ENCODE measurements around the gene TSPO2. TPM values are rescaled to one million over a fixed set of nuclear protein-coding genes. Genes with fewer than 3 reads are reported as not detected.

Gene TSPO2
- total and polyA plus RNA-seq, 9 of the 15 experiments (the other 6 are each of a cell fraction or from before 2014, with no cell fraction given): not detected

GRCh38 chr6:41071501-41071922, 29.2 kb downstream of the TSPO2 start (continued):
- TF ChIP-seq MGA (IDR thresholded peaks at IDR 0.05) (no peak), RHOXF2B (CRISPR knock-in tag; conservative IDR thresholded peaks at IDR 0.05) (no peak), RBBP5 (IDR thresholded peaks at IDR 0.05; ENCODE audit: borderline replicate concordance, insufficient read depth, low read length, poor library complexity, severe bottlenecking) (peak; percentile 36), SMARCC2 (IDR thresholded peaks at IDR 0.05; ENCODE audit: low read depth) (0 out of 2 replicates have a peak, but pooled peaks have one; percentile 24), CGGBP1 (CRISPR knock-in tag; IDR thresholded peaks at IDR 0.05) (peak; percentile 28; the same call in 1 of the 2 replicates), RCOR1 (IDR thresholded peaks at IDR 0.05; ENCODE audit: borderline replicate concordance in 1 of 2, low read depth in 2 of 2, low read length in 2 of 2) (0 out of 4 replicates have a peak, but pooled peaks of 1 of the 2 experiments have one; percentile 15), BCLAF1 (IDR thresholded peaks at IDR 0.05; ENCODE audit: borderline replicate concordance in 1 of 2, control insufficient read depth in 1 of 2, low read depth in 2 of 2, low read length in 1 of 2) (0 out of 4 replicates have a peak, but pooled peaks of 1 of the 2 experiments have one; percentile 50), YY1 (IDR thresholded peaks at IDR 0.05; ENCODE audit: borderline replicate concordance in 1 of 3, control insufficient read depth in 1 of 3, extremely low read depth in 1 of 3, insufficient read depth in 3 of 3, insufficient read length in 1 of 3, insufficient replicate concordance in 2 of 3, low read depth in 1 of 3, low read length in 2 of 3) (peak in 2 of 3 experiments; percentile 67 to 79)
- TF ChIP-seq, protein P1, sequence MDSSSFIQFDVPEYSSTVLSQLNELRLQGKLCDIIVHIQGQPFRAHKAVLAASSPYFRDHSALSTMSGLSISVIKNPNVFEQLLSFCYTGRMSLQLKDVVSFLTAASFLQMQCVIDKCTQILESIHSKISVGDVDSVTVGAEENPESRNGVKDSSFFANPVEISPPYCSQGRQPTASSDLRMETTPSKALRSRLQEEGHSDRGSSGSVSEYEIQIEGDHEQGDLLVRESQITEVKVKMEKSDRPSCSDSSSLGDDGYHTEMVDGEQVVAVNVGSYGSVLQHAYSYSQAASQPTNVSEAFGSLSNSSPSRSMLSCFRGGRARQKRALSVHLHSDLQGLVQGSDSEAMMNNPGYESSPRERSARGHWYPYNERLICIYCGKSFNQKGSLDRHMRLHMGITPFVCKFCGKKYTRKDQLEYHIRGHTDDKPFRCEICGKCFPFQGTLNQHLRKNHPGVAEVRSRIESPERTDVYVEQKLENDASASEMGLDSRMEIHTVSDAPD (CRISPR knock-in tag; IDR thresholded peaks at IDR 0.05): no peak

All from K562 (cell line).